ENCODE data around the gene LRRTM3.

DNA sequence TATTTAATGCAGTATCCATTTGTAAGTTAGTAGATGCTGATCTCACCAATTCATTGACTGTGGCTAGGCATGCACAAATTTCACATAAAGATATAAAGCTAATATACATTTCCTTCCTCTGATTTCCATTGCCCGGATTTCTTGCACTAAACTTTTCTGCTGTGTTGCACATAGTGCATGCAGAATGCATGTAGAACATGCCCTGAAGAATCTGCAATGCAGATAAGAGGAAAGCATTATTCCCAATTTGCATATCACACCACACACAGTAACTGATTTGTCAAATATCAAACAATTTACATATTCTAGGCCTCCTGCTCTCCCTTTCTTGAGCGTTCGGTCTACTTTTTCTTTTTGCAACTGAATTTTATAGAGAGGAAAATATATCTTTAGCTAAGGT lies 124.2 kb downstream of the LRRTM3 start:
- TF ChIP-seq CTCF (IDR thresholded peaks at IDR 0.05; ENCODE audit: low read depth, low read length, poor library complexity, severe bottlenecking) (no peak), EZH2phosphoT487 (IDR thresholded peaks at IDR 0.05; ENCODE audit: borderline replicate concordance, low read length) (no peak)
